ENCODE measurements around the gene RNF141. TPM values are rescaled to one million over a fixed set of nuclear protein-coding genes. Genes with fewer than 3 reads are reported as not detected.
A peak's percentile ranks its signal among the peaks of the same experiment; 100 is the strongest.

The RNF141 gene
- polyA plus RNA-seq, 1 donor from 2014 or later: 79.2 TPM

- Histone ChIP-seq H3K79me2 (replicated peaks; ENCODE audit: insufficient read depth, low read length) (no peaks in the 10 kb centered on the region), H3K4me2 (ENCODE audit: low read length) (no peak overlapping the region), H4K20me1 (ENCODE audit: insufficient read depth) (no peaks in the 10 kb centered on the region)
Observed at GRCh38 chr11:10514202-10514601, 26.8 kb downstream of the RNF141 start.

GRCh38 chr11:10511181-10511621, 29.8 kb downstream of the RNF141 start:
- Histone ChIP-seq H2AFZ (ENCODE audit: low read depth, low read length) (no peak overlapping the region), H3K27me3 (ENCODE audit: insufficient read depth, low read depth, low read length) (no peaks in the 10 kb centered on the region), H3K27ac (ENCODE audit: low read length) (no peak overlapping the region), H3F3A (ENCODE audit: insufficient read depth, low read length, poor library complexity, severe bottlenecking) (no peaks in the 10 kb centered on the region), H3K4me3 (ENCODE audit: low read length) (peak overlapping the region; percentile 19), H4K20me1 (ENCODE audit: insufficient read depth) (no peaks in the 10 kb centered on the region), H3K9me2 (ENCODE audit: insufficient read depth, low read length) (no peaks in the 10 kb centered on the region), H3K36me3 (ENCODE audit: insufficient read depth, low read length) (no peaks in the 10 kb centered on the region), H3K4me2 (ENCODE audit: low read length) (no peak overlapping the region), H3K9me3 (ENCODE audit: low read length) (no peaks in the 10 kb centered on the region), H3K79me2 (replicated peaks; ENCODE audit: insufficient read depth, low read length) (no peaks in the 10 kb centered on the region), H3K9ac (ENCODE audit: low read length) (no peak overlapping the region)
- no peak for TF ChIP-seq MXI1 (conservative IDR thresholded peaks at IDR 0.05; ENCODE audit: poor library complexity, severe bottlenecking)
- TF ChIP-seq POLR2AphosphoS5 (IDR thresholded peaks at IDR 0.05): peak; percentile 25

More at GRCh38 chr11:10514202-10514601, 26.8 kb downstream of the RNF141 start:
- Histone ChIP-seq H3K27me3 (ENCODE audit: insufficient read depth, low read depth, low read length) (no peaks in the 10 kb centered on the region), H3K4me3 (ENCODE audit: low read length) (no peak overlapping the region), H3K27ac (ENCODE audit: low read length) (no peak overlapping the region), H3K36me3 (ENCODE audit: insufficient read depth, low read length) (peaks cover 5% of the 10 kb centered on the region), H3K9me2 (ENCODE audit: insufficient read depth, low read length) (no peaks in the 10 kb centered on the region), H3F3A (ENCODE audit: insufficient read depth, low read length, poor library complexity, severe bottlenecking) (no peaks in the 10 kb centered on the region), H3K9ac (ENCODE audit: low read length) (no peak overlapping the region), H3K9me3 (ENCODE audit: low read length) (no peaks in the 10 kb centered on the region), H2AFZ (ENCODE audit: low read depth, low read length) (no peak overlapping the region)
- no peak for TF ChIP-seq POLR2AphosphoS5 (IDR thresholded peaks at IDR 0.05)

- Histone ChIP-seq H2AFZ (ENCODE audit: low read depth, low read length) (no peak overlapping the region), H3K27me3 (ENCODE audit: insufficient read depth, low read depth, low read length) (no peaks in the 10 kb centered on the region), H3F3A (ENCODE audit: insufficient read depth, low read length, poor library complexity, severe bottlenecking) (no peaks in the 10 kb centered on the region), H3K4me2 (ENCODE audit: low read length) (no peak overlapping the region), H3K9ac (ENCODE audit: low read length) (no peak overlapping the region), H3K4me3 (ENCODE audit: low read length) (no peak overlapping the region), H4K20me1 (ENCODE audit: insufficient read depth) (no peaks in the 10 kb centered on the region), H3K9me3 (ENCODE audit: low read length) (no peaks in the 10 kb centered on the region), H3K9me2 (ENCODE audit: insufficient read depth, low read length) (no peaks in the 10 kb centered on the region), H3K36me3 (ENCODE audit: insufficient read depth, low read length) (no peaks in the 10 kb centered on the region), H3K79me2 (replicated peaks; ENCODE audit: insufficient read depth, low read length) (no peaks in the 10 kb centered on the region), H3K27ac (ENCODE audit: low read length) (no peak overlapping the region)
- TF ChIP-seq MXI1 (conservative IDR thresholded peaks at IDR 0.05; ENCODE audit: poor library complexity, severe bottlenecking): no peak
- no peak for TF ChIP-seq POLR2AphosphoS5 (IDR thresholded peaks at IDR 0.05)
- TF ChIP-seq EZH2 (IDR thresholded peaks at IDR 0.05; ENCODE audit: borderline replicate concordance, insufficient read depth, low read length, poor library complexity, severe bottlenecking): no peak
- no peak for TF ChIP-seq TAF1 (IDR thresholded peaks at IDR 0.05; ENCODE audit: low read depth)
- TF ChIP-seq SMC3 (conservative IDR thresholded peaks at IDR 0.05; ENCODE audit: poor library complexity): no peak
- no peak for TF ChIP-seq RAD21 (conservative IDR thresholded peaks at IDR 0.05)
- TF ChIP-seq REST (IDR thresholded peaks at IDR 0.05; ENCODE audit: borderline replicate concordance): no peak
- TF ChIP-seq CTCF (IDR thresholded peaks at IDR 0.05; ENCODE audit: poor library complexity, severe bottlenecking): no peak
- TF ChIP-seq EP300 (conservative IDR thresholded peaks at IDR 0.05; ENCODE audit: poor library complexity, severe bottlenecking): no peak
Observed at GRCh38 chr11:10506008-10506370, 35.0 kb downstream of the RNF141 start.

All from neural cell (in vitro differentiated cells).